Neural progenitor cell (in vitro differentiated cells): ENCODE measurements around the gene PCNX2. TPM values are rescaled to one million over a fixed set of nuclear protein-coding genes. Genes with fewer than 3 reads are reported as not detected.
A peak's percentile ranks its signal among the peaks of the same experiment; 100 is the strongest.

ENCODE experiments used
- DNase-seq: peaks from one replicate; pipeline ENCODE4 v3.0.0-alpha.2; 2016; ENCODE audit warnings: low spot score
- H2AFZ ChIP-seq: fragments of 200-600 bp; sonication (generic); replicated peaks from 2 replicates; pipeline ENCODE4 v1.6.1; 2016; ENCODE audit warnings: antibody characterized with exemption
- H3F3A ChIP-seq: fragments of 200-600 bp; sonication (generic); 2 replicates; pipeline ENCODE4 v1.6.1; 2016; ENCODE audit warnings: antibody characterized with exemption, low read depth
- H3K27ac ChIP-seq: fragments of 200-600 bp; sonication (generic); 2 replicates; pipeline ENCODE4 v1.5.1; 2016; ENCODE audit warnings: mild to moderate bottlenecking
- H3K27me3 ChIP-seq: fragments of 200-600 bp; sonication (generic); 2 replicates; pipeline ENCODE4 v1.6.1; 2016; ENCODE audit warnings: mild to moderate bottlenecking, moderate library complexity
- H3K36me3 ChIP-seq: fragments of 200-600 bp; sonication (generic); 2 replicates; pipeline ENCODE4 v1.5.1; 2016
- H3K4me1 ChIP-seq: fragments of 200-600 bp; sonication (generic); 2 replicates; pipeline ENCODE4 v1.6.1; 2016; ENCODE audit warnings: mixed run types
- H3K4me2 ChIP-seq: fragments of 200-600 bp; sonication (generic); 2 replicates; pipeline ENCODE4 v1.6.1; 2016
- H3K4me3 ChIP-seq: fragments of 200-600 bp; sonication (generic); 2 replicates; pipeline ENCODE4 v1.5.1; 2016
- H3K79me2 ChIP-seq: fragments of 200-600 bp; sonication (generic); 2 replicates; pipeline ENCODE4 v1.6.1; 2016; ENCODE audit warnings: low read depth
- H3K9ac ChIP-seq: fragments of 200-600 bp; sonication (generic); 2 replicates; pipeline ENCODE4 v1.6.1; 2016
- H3K9me3 ChIP-seq: fragments of 200-600 bp; sonication (generic); 2 replicates; pipeline ENCODE4 v1.5.1; 2016; ENCODE audit warnings: low read depth
- H4K20me1 ChIP-seq: fragments of 200-600 bp; sonication (generic); 2 replicates; pipeline ENCODE4 v1.6.1; 2016; ENCODE audit warnings: low read depth
- H3K27ac Mint-ChIP-seq: 3 replicates; pipeline ENCODE4 v1.8.0; 2021; ENCODE audit warnings: mixed read lengths
- H3K27me3 Mint-ChIP-seq: 2 replicates; pipeline ENCODE4 v1.8.0; 2022; ENCODE audit warnings: low read depth, mild to moderate bottlenecking, inconsistent platforms, moderate library complexity, mixed read lengths; ENCODE audit not compliant: insufficient read depth
- H3K36me3 Mint-ChIP-seq: 3 replicates; pipeline ENCODE4 v1.8.0; 2021; ENCODE audit warnings: mixed read lengths
- H3K4me1 Mint-ChIP-seq: 3 replicates; pipeline ENCODE4 v1.8.0; 2021; ENCODE audit warnings: mixed read lengths
- H3K4me3 Mint-ChIP-seq: 3 replicates; pipeline ENCODE4 v1.8.0; 2021; ENCODE audit warnings: mild to moderate bottlenecking, moderate library complexity, mixed read lengths
- H3K9me3 Mint-ChIP-seq: 3 replicates; pipeline ENCODE4 v1.8.0; 2020; ENCODE audit warnings: mixed read lengths
- EZH2 ChIP-seq: fragments of 200-600 bp; sonication (generic); IDR thresholded peaks from 2 replicates; pipeline ENCODE4 v1.6.1; 2017; ENCODE audit warnings: antibody characterized with exemption, mild to moderate bottlenecking, moderate library complexity
- EZH2phosphoT487 ChIP-seq: fragments of 200-600 bp; sonication (generic); IDR thresholded peaks from 2 replicates; pipeline ENCODE4 v1.6.1; 2017; ENCODE audit warnings: antibody characterized with exemption
- total RNA-seq: library from RNA; depleted of rRNA; stranded (reverse); fragments of >200 nt; gene quantifications from 2 replicates; pipeline ENCODE4 v1.2.3, GENCODE V29; 2015; ENCODE audit warnings: low replicate concordance
- TF ChIP-seq, protein P1 (sequence below): fragments of 200-600 bp; sonication (generic); IDR thresholded peaks from 2 replicates; pipeline ENCODE4 v1.5.1; 2017; ENCODE audit warnings: antibody characterized with exemption, mild to moderate bottlenecking

PCNX2 gene
- total RNA-seq, 1 donor from 2014 or later: 30.8 TPM

DNA sequence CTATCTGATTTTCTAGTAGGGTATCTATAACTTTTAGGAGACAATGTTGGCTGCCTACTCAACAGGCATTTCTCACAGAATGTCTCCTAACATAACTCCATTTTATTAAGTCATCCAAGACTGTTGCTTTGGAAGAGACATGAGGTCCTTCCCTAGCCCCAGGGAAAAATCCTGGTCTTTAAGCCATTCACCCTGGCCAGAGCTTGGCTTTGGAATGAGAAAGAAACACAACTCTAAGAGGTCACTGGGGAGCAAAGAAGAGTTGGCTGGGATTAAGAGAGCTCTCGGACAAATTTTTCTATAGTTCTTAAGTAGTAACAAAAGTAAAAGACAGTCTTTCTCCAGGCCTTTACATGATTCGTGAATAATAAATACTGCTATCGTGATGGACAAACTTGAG, 57.9 kb downstream of the PCNX2 start:
- no peaks in the 10 kb centered on the region for H3K4me1 ChIP-seq
- no peaks in the 10 kb centered on the region for H4K20me1 ChIP-seq
- H3K27me3 Mint-ChIP-seq: no peaks in the 10 kb centered on the region
- H3K27ac ChIP-seq: no peak overlapping the region
- H3K4me3 Mint-ChIP-seq: no peak overlapping the region
- no peak overlapping the region for H2AFZ ChIP-seq
- DNase-seq: no peak
- H3F3A ChIP-seq: no peaks in the 10 kb centered on the region
- H3K36me3 Mint-ChIP-seq: peaks cover 5% of the 10 kb centered on the region
- H3K27ac Mint-ChIP-seq: no peak overlapping the region
- H3K9me3 ChIP-seq: no peaks in the 10 kb centered on the region
- TF ChIP-seq EZH2phosphoT487 (no peak), EZH2 (no peak)
- TF ChIP-seq, protein P1, sequence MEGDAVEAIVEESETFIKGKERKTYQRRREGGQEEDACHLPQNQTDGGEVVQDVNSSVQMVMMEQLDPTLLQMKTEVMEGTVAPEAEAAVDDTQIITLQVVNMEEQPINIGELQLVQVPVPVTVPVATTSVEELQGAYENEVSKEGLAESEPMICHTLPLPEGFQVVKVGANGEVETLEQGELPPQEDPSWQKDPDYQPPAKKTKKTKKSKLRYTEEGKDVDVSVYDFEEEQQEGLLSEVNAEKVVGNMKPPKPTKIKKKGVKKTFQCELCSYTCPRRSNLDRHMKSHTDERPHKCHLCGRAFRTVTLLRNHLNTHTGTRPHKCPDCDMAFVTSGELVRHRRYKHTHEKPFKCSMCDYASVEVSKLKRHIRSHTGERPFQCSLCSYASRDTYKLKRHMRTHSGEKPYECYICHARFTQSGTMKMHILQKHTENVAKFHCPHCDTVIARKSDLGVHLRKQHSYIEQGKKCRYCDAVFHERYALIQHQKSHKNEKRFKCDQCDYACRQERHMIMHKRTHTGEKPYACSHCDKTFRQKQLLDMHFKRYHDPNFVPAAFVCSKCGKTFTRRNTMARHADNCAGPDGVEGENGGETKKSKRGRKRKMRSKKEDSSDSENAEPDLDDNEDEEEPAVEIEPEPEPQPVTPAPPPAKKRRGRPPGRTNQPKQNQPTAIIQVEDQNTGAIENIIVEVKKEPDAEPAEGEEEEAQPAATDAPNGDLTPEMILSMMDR: no peak
- H3K79me2 ChIP-seq: no peaks in the 10 kb centered on the region
- H3K36me3 ChIP-seq: no peaks in the 10 kb centered on the region
- H3K9ac ChIP-seq: no peak overlapping the region
- no peak overlapping the region for H3K4me2 ChIP-seq
- H3K27me3 ChIP-seq: no peaks in the 10 kb centered on the region
- H3K4me3 ChIP-seq: no peak overlapping the region
- peaks cover 8% of the 10 kb centered on the region for H3K4me1 Mint-ChIP-seq
- no peaks in the 10 kb centered on the region for H3K9me3 Mint-ChIP-seq

DNA sequence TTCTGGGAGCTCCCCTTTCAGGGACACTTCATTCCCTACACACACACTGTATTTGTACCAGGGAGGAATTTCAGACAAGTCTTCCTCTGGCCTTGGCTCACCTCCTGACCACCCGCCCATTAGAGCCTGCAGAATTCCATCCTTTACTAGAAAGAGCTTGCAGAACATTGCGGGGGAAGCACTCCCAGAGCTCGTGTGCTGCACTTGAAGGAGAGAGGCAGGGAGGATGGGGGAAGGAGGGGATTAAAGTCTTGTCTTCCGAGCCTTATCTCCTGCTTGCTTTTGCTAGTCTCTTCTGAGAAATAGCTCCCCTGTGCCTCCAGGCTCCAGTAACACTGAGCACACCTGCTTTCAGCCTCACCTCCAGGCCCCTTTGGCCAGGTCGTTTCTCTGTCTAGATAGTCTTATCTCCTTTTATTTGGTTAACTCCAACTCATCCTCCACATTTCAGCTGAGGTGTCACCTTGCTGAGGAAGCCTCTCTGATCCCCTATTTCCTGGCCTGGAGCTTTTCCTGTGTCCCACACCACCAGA, 62.0 kb downstream of the PCNX2 start:
- Mint-ChIP-seq H3K4me3 (no peak overlapping the region), H3K27ac (no peak overlapping the region), H3K4me1 (peaks cover 12% of the 10 kb centered on the region), H3K9me3 (no peaks in the 10 kb centered on the region), H3K36me3 (peaks cover 5% of the 10 kb centered on the region), H3K27me3 (no peaks in the 10 kb centered on the region)
- no peaks in the 10 kb centered on the region for H3K79me2 ChIP-seq
- H2AFZ ChIP-seq: no peak overlapping the region
- H3K27ac ChIP-seq: no peak overlapping the region
- H3K4me1 ChIP-seq: no peaks in the 10 kb centered on the region
- no peaks in the 10 kb centered on the region for H4K20me1 ChIP-seq
- TF ChIP-seq EZH2phosphoT487: no peak
- TF ChIP-seq, protein P1: no peak
- TF ChIP-seq EZH2: no peak
- H3K27me3 ChIP-seq: no peaks in the 10 kb centered on the region
- H3F3A ChIP-seq: no peaks in the 10 kb centered on the region
- no peak overlapping the region for H3K9ac ChIP-seq
- H3K4me3 ChIP-seq: no peak overlapping the region
- DNase-seq: no peak
- H3K36me3 ChIP-seq: no peaks in the 10 kb centered on the region
- no peaks in the 10 kb centered on the region for H3K9me3 ChIP-seq
- no peak overlapping the region for H3K4me2 ChIP-seq

DNA sequence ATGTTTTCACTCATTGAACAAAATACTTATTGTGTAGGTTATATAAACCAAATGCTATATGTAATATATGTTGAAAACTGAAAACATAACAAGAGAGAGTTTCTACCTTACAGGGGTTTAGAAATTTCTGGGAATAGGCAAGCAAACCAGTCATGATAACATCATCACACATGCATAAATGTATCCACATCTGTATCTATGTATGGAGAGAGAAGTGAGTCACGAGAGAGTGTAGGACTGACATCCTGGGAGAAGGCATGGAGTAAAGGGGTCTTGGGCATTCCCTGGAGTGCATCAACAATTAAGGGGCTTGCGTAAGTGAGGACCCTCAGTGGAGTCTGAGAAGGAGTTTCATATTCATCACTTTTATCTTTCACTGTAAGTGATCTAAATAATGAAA, 65.5 kb downstream of the PCNX2 start:
- no peak overlapping the region for H3K4me2 ChIP-seq
- H4K20me1 ChIP-seq: no peaks in the 10 kb centered on the region
- no peak overlapping the region for H3K27ac ChIP-seq
- no peak for DNase-seq
- Mint-ChIP-seq H3K27ac (peak overlapping the region; percentile 13), H3K36me3 (no peaks in the 10 kb centered on the region), H3K9me3 (no peaks in the 10 kb centered on the region), H3K4me3 (no peak overlapping the region), H3K4me1 (peaks cover 12% of the 10 kb centered on the region), H3K27me3 (no peaks in the 10 kb centered on the region)
- H3K27me3 ChIP-seq: no peaks in the 10 kb centered on the region
- H2AFZ ChIP-seq: no peak overlapping the region
- no peaks in the 10 kb centered on the region for H3K36me3 ChIP-seq
- H3K9ac ChIP-seq: no peak overlapping the region
- no peaks in the 10 kb centered on the region for H3F3A ChIP-seq
- TF ChIP-seq EZH2 (no peak), EZH2phosphoT487 (no peak)
- TF ChIP-seq, protein P1: no peak
- no peaks in the 10 kb centered on the region for H3K79me2 ChIP-seq
- no peaks in the 10 kb centered on the region for H3K9me3 ChIP-seq
- no peaks in the 10 kb centered on the region for H3K4me1 ChIP-seq
- no peak overlapping the region for H3K4me3 ChIP-seq
